Kidney epithelial cell (primary cell): ENCODE measurements around the gene CHRM4. TPM values are rescaled to one million over a fixed set of nuclear protein-coding genes. Genes with fewer than 3 reads are reported as not detected.

Experiments
- DNase-seq: peaks from one replicate; pipeline ENCODE4 v3.0.0-alpha.2; 2010; ENCODE audit warnings: low read depth
- H3K27me3 ChIP-seq: 2 replicates; pipeline ENCODE4 v1.6.0; 2011; ENCODE audit warnings: low read length; ENCODE audit not compliant: control insufficient read depth, insufficient read depth
- H3K36me3 ChIP-seq: 2 replicates; pipeline ENCODE4 v1.5.1; 2011; ENCODE audit warnings: low read length; ENCODE audit not compliant: control insufficient read depth, insufficient read depth
- H3K4me3 ChIP-seq: 2 replicates; pipeline ENCODE4 v1.5.1; 2011; ENCODE audit warnings: low read depth, mild to moderate bottlenecking, control low read depth, low read length
- CTCF ChIP-seq: IDR thresholded peaks from 2 replicates; pipeline ENCODE4 v1.5.1; 2011; ENCODE audit warnings: mild to moderate bottlenecking, moderate library complexity, low read length, control low read depth, inconsistent platforms; ENCODE audit not compliant: insufficient read depth, poor library complexity, severe bottlenecking
- total RNA-seq: library from RNA; depleted of rRNA; stranded (reverse); fragments of >200 nt; gene quantifications from 2 replicates; pipeline ENCODE4 v1.2.3, GENCODE V29; 2015

The CHRM4 gene
- total RNA-seq, 1 donor from 2014 or later: 0.29 TPM

GRCh38 chr11:46361283-46362155, 30.1 kb downstream of the CHRM4 start:
- no peak for TF ChIP-seq CTCF
- Histone ChIP-seq H3K4me3 (no peak overlapping the region), H3K36me3 (no peaks in the 10 kb centered on the region), H3K27me3 (no peaks in the 10 kb centered on the region)
- no peak for DNase-seq

- H3K4me3 ChIP-seq: no peak overlapping the region
- TF ChIP-seq CTCF: no peak
- no peak for DNase-seq
- H3K27me3 ChIP-seq: no peaks in the 10 kb centered on the region
- no peaks in the 10 kb centered on the region for H3K36me3 ChIP-seq
Observed at GRCh38 chr11:46360878-46361277, 30.7 kb downstream of the CHRM4 start.

- no peak for TF ChIP-seq CTCF
- no peak for DNase-seq
- Histone ChIP-seq H3K36me3 (no peaks in the 10 kb centered on the region), H3K27me3 (no peaks in the 10 kb centered on the region), H3K4me3 (no peak overlapping the region)
Observed at GRCh38 chr11:46359953-46360352, 31.6 kb downstream of the CHRM4 start.

DNA sequence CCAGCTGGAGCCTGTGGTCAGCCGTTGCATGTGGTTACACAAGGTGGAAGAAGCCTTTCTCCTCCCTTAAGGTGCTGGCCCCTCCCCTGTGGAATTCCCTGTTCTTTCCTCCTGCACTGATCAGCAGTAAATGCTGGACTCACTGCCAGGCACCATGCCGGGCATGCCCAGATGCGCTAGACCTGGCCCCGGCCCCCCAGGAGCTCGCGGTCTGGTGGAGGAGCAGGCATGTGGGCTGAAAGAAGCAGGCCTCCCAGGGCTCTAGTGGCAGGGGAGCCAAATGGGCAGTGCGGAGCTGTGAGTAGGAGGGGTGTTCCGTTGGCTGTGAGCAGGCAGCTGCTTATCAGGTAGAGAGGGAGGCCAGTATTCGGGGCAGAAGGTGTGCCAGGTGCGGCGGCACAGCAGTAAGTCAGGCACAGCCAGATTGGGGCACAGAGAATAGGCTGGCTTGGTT, 34.1 kb downstream of the CHRM4 start:
- no peak overlapping the region for H3K4me3 ChIP-seq
- no peak for TF ChIP-seq CTCF
- no peak for DNase-seq
- H3K27me3 ChIP-seq: no peaks in the 10 kb centered on the region
- no peaks in the 10 kb centered on the region for H3K36me3 ChIP-seq

DNA sequence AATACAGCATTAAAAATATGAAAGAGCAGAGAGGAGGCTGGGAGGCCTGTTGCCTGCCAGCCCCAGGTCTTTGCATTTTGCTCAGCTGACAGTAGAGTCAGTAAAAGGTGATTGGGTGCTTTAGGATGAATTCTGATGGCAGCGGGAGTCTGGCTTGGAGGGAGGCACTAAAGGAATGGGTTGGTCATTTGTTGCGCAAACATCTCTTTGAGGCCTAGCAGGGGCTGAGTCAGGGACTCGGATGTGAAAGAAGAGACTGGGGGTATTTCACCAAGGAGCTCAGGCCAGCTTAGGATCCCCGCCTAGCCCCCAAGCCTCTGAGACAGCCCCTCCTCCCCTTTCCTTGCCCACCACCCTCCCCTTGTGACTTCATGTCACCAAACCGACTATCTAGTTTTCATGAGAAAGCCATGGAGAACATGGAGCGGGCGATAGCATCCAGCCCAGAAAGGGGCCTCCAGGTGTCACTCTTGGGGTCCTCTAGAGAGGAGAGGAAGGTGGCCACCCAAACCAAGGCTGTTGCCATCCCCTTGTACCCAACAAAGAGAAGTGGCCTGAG, 34.6 kb downstream of the CHRM4 start:
- no peak overlapping the region for H3K4me3 ChIP-seq

More for the DNA sequence above, 34.6 kb downstream of the CHRM4 start:
- no peaks in the 10 kb centered on the region for H3K27me3 ChIP-seq
- no peak for TF ChIP-seq CTCF
- no peaks in the 10 kb centered on the region for H3K36me3 ChIP-seq
- DNase-seq: no peak
